ENCODE measurements around the gene VSIG10.

Gene VSIG10

GRCh38 chr12:118103201-118103600 is 610 bp downstream of the VSIG10 start:
- peak; percentile 42 for ATAC-seq
- no peak for TF ChIP-seq ZNF565 (CRISPR knock-in tag; conservative IDR thresholded peaks at IDR 0.05; ENCODE audit: low read depth)
- TF ChIP-seq GLIS3 (CRISPR knock-in tag; IDR thresholded peaks at IDR 0.05) = no peak
- TF ChIP-seq ZNF70 (CRISPR knock-in tag; IDR thresholded peaks at IDR 0.05) = no peak
- TF ChIP-seq ISL1 (CRISPR knock-in tag; IDR thresholded peaks at IDR 0.05) = no peak
- TF ChIP-seq, protein P1, sequence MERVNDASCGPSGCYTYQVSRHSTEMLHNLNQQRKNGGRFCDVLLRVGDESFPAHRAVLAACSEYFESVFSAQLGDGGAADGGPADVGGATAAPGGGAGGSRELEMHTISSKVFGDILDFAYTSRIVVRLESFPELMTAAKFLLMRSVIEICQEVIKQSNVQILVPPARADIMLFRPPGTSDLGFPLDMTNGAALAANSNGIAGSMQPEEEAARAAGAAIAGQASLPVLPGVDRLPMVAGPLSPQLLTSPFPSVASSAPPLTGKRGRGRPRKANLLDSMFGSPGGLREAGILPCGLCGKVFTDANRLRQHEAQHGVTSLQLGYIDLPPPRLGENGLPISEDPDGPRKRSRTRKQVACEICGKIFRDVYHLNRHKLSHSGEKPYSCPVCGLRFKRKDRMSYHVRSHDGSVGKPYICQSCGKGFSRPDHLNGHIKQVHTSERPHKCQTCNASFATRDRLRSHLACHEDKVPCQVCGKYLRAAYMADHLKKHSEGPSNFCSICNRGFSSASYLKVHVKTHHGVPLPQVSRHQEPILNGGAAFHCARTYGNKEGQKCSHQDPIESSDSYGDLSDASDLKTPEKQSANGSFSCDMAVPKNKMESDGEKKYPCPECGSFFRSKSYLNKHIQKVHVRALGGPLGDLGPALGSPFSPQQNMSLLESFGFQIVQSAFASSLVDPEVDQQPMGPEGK (CRISPR knock-in tag; IDR thresholded peaks at IDR 0.05; ENCODE audit: borderline replicate concordance) = no peak
- TF ChIP-seq BACH2 (CRISPR knock-in tag; IDR thresholded peaks at IDR 0.05; ENCODE audit: borderline replicate concordance) = no peak
- TF ChIP-seq ZFP3 (CRISPR knock-in tag; IDR thresholded peaks at IDR 0.05) = no peak
- no peak for TF ChIP-seq POU6F1 (CRISPR knock-in tag; IDR thresholded peaks at IDR 0.05; ENCODE audit: borderline replicate concordance, low read depth)
- no peak for TF ChIP-seq CSDC2 (CRISPR knock-in tag; IDR thresholded peaks at IDR 0.05)
- no peak for TF ChIP-seq ZC3H10 (CRISPR knock-in tag; IDR thresholded peaks at IDR 0.05)
- TF ChIP-seq PPARA (CRISPR knock-in tag; IDR thresholded peaks at IDR 0.05; ENCODE audit: borderline replicate concordance) = no peak
- no peak for TF ChIP-seq TOX (CRISPR knock-in tag; IDR thresholded peaks at IDR 0.05; ENCODE audit: borderline replicate concordance)
- no peak for TF ChIP-seq RARB (CRISPR knock-in tag; IDR thresholded peaks at IDR 0.05)
- TF ChIP-seq ARNTL (CRISPR knock-in tag; IDR thresholded peaks at IDR 0.05; ENCODE audit: borderline replicate concordance, low read depth) = no peak
- no peak for TF ChIP-seq ZFP30 (CRISPR knock-in tag; IDR thresholded peaks at IDR 0.05)
- TF ChIP-seq ESRRG (CRISPR knock-in tag; IDR thresholded peaks at IDR 0.05) = no peak
- no peak for TF ChIP-seq TCF4 (CRISPR knock-in tag; IDR thresholded peaks at IDR 0.05; ENCODE audit: borderline replicate concordance)
- TF ChIP-seq ZNF8 (CRISPR knock-in tag; IDR thresholded peaks at IDR 0.05) = no peak
- no peak for TF ChIP-seq CREB5 (CRISPR knock-in tag; IDR thresholded peaks at IDR 0.05; ENCODE audit: low read depth)

DNA sequence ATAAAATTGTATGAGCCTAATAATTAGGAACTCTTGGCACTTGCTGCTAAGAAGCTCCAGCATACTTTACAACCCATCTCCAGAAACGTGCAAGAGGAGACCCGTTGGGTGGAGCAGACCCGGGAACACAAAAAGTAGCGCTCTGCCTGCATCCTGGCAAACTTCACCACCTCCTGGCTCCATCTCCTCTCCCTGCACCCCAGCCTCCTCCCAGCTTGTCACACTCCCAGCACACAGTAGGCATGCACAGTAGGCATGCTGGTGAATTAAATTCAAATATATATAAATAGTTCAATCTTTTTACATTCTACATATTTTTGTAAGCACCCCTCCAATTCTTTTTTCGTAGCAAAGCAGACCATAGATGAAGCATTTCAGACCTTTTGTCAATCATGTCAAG is 1.2 kb downstream of the VSIG10 start:
- ATAC-seq = no peak
- TF ChIP-seq ZFP3 (CRISPR knock-in tag; IDR thresholded peaks at IDR 0.05) (no peak), ISL1 (CRISPR knock-in tag; IDR thresholded peaks at IDR 0.05) (no peak), CSRNP3 (CRISPR knock-in tag; IDR thresholded peaks at IDR 0.05) (no peak), OSR1 (CRISPR knock-in tag; IDR thresholded peaks at IDR 0.05) (no peak), GLIS3 (CRISPR knock-in tag; IDR thresholded peaks at IDR 0.05) (no peak), BACH2 (CRISPR knock-in tag; IDR thresholded peaks at IDR 0.05; ENCODE audit: borderline replicate concordance) (no peak), ESRRG (CRISPR knock-in tag; IDR thresholded peaks at IDR 0.05) (no peak)

- ATAC-seq = no peak
- TF ChIP-seq ARNTL (CRISPR knock-in tag; IDR thresholded peaks at IDR 0.05; ENCODE audit: borderline replicate concordance, low read depth) (no peak), SNAI2 (CRISPR knock-in tag; IDR thresholded peaks at IDR 0.05) (no peak), POU6F1 (CRISPR knock-in tag; IDR thresholded peaks at IDR 0.05; ENCODE audit: borderline replicate concordance, low read depth) (no peak), RARB (CRISPR knock-in tag; IDR thresholded peaks at IDR 0.05) (no peak), ZNF70 (CRISPR knock-in tag; IDR thresholded peaks at IDR 0.05) (no peak), PPARA (CRISPR knock-in tag; IDR thresholded peaks at IDR 0.05; ENCODE audit: borderline replicate concordance) (no peak), ISL1 (CRISPR knock-in tag; IDR thresholded peaks at IDR 0.05) (no peak), ZC3H10 (CRISPR knock-in tag; IDR thresholded peaks at IDR 0.05) (no peak), ZNF8 (CRISPR knock-in tag; IDR thresholded peaks at IDR 0.05) (no peak), CSRNP3 (CRISPR knock-in tag; IDR thresholded peaks at IDR 0.05) (no peak), CREB5 (CRISPR knock-in tag; IDR thresholded peaks at IDR 0.05; ENCODE audit: low read depth) (no peak), TOX (CRISPR knock-in tag; IDR thresholded peaks at IDR 0.05; ENCODE audit: borderline replicate concordance) (no peak), OSR1 (CRISPR knock-in tag; IDR thresholded peaks at IDR 0.05) (no peak)
- TF ChIP-seq, protein P2, sequence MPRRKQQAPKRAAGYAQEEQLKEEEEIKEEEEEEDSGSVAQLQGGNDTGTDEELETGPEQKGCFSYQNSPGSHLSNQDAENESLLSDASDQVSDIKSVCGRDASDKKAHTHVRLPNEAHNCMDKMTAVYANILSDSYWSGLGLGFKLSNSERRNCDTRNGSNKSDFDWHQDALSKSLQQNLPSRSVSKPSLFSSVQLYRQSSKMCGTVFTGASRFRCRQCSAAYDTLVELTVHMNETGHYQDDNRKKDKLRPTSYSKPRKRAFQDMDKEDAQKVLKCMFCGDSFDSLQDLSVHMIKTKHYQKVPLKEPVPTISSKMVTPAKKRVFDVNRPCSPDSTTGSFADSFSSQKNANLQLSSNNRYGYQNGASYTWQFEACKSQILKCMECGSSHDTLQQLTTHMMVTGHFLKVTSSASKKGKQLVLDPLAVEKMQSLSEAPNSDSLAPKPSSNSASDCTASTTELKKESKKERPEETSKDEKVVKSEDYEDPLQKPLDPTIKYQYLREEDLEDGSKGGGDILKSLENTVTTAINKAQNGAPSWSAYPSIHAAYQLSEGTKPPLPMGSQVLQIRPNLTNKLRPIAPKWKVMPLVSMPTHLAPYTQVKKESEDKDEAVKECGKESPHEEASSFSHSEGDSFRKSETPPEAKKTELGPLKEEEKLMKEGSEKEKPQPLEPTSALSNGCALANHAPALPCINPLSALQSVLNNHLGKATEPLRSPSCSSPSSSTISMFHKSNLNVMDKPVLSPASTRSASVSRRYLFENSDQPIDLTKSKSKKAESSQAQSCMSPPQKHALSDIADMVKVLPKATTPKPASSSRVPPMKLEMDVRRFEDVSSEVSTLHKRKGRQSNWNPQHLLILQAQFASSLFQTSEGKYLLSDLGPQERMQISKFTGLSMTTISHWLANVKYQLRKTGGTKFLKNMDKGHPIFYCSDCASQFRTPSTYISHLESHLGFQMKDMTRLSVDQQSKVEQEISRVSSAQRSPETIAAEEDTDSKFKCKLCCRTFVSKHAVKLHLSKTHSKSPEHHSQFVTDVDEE (CRISPR knock-in tag; IDR thresholded peaks at IDR 0.05) = no peak
Measured at GRCh38 chr12:118102070-118102469, 1.7 kb downstream of the VSIG10 start.
